SK-N-SH treated with all-trans-retinoic acid at 6 μM for 48 hours (cell line): ENCODE results near the gene ITLN2.
"Not testable (repeated sequence)": the region's sequence is repeated elsewhere in the genome, so short reads cannot be mapped to it uniquely, and the experiment has no call there.

Source experiments
- ATAC-seq: fragments of 200-7000 bp; cut with Tn5 transposase; 3 replicates; pipeline ENCODE4 v1.9.1; 2020; ENCODE audit warnings: mild to moderate bottlenecking, moderate library complexity
- ARNTL ChIP-seq: fragments of 450-650 bp; formaldehyde crosslinking; IDR thresholded peaks from 2 replicates; pipeline ENCODE4 v1.5.0; 2020; ENCODE audit warnings: low read depth, mild to moderate bottlenecking, moderate library complexity, borderline replicate concordance
- BACH2 ChIP-seq: fragments of 250-450 bp; sonication (Bioruptor Pico); IDR thresholded peaks from 2 replicates; pipeline ENCODE4 v1.9.0; 2021; ENCODE audit warnings: mild to moderate bottlenecking, borderline replicate concordance
- CSDC2 ChIP-seq: fragments of 250-450 bp; sonication (Bioruptor Pico); IDR thresholded peaks from 2 replicates; pipeline ENCODE4 v1.5.0; 2020; ENCODE audit warnings: mild to moderate bottlenecking, moderate library complexity
- CSRNP3 ChIP-seq: fragments of 250-450 bp; sonication (Bioruptor Pico); IDR thresholded peaks from 2 replicates; pipeline ENCODE4 v1.5.1; 2021; ENCODE audit warnings: mild to moderate bottlenecking, moderate library complexity
- ESRRG ChIP-seq: fragments of 250-450 bp; sonication (Bioruptor Pico); IDR thresholded peaks from 2 replicates; pipeline ENCODE4 v1.6.1; 2021; ENCODE audit warnings: mild to moderate bottlenecking
- GLIS3 ChIP-seq: fragments of 250-450 bp; sonication (Bioruptor Pico); IDR thresholded peaks from 2 replicates; pipeline ENCODE4 v1.5.0; 2020; ENCODE audit warnings: mild to moderate bottlenecking, moderate library complexity
- ISL1 ChIP-seq: fragments of 250-450 bp; sonication (Bioruptor Pico); IDR thresholded peaks from 2 replicates; pipeline ENCODE4 v2.1.2; 2022; ENCODE audit warnings: mild to moderate bottlenecking, moderate library complexity
- OSR1 ChIP-seq: fragments of 250-450 bp; sonication (Bioruptor Pico); IDR thresholded peaks from 2 replicates; pipeline ENCODE4 v1.8.0; 2022; ENCODE audit warnings: moderate library complexity, mild to moderate bottlenecking, inconsistent platforms
- POU6F1 ChIP-seq: fragments of 250-450 bp; sonication (Bioruptor Pico); IDR thresholded peaks from 2 replicates; pipeline ENCODE4 v1.8.0; 2021; ENCODE audit warnings: low read depth, mild to moderate bottlenecking, moderate library complexity, borderline replicate concordance
- PPARA ChIP-seq: fragments of 250-450 bp; sonication (Bioruptor Pico); IDR thresholded peaks from 2 replicates; pipeline ENCODE4 v1.5.0; 2020; ENCODE audit warnings: mild to moderate bottlenecking, borderline replicate concordance
- RARB ChIP-seq: fragments of 250-450 bp; sonication (Bioruptor Pico); IDR thresholded peaks from 2 replicates; pipeline ENCODE4 v1.8.0; 2021; ENCODE audit warnings: mild to moderate bottlenecking, moderate library complexity
- TCF4 ChIP-seq: fragments of 250-450 bp; sonication (Bioruptor Pico); IDR thresholded peaks from 2 replicates; pipeline ENCODE4 v1.8.0; 2021; ENCODE audit warnings: mild to moderate bottlenecking, moderate library complexity, borderline replicate concordance
- TOX ChIP-seq: fragments of 250-450 bp; sonication (Bioruptor Pico); IDR thresholded peaks from 2 replicates; pipeline ENCODE4 v1.8.0; 2021; ENCODE audit warnings: mild to moderate bottlenecking, moderate library complexity, borderline replicate concordance
- TSHZ2 ChIP-seq: fragments of 250-450 bp; sonication (Bioruptor Pico); IDR thresholded peaks from 2 replicates; pipeline ENCODE4 v1.5.0; 2020; ENCODE audit warnings: mild to moderate bottlenecking, moderate library complexity
- ZC3H10 ChIP-seq: fragments of 250-450 bp; sonication (Bioruptor Pico); IDR thresholded peaks from 2 replicates; pipeline ENCODE4 v1.5.1; 2021; ENCODE audit warnings: mild to moderate bottlenecking, moderate library complexity
- ZFP3 ChIP-seq: fragments of 250-450 bp; sonication (Bioruptor Pico); IDR thresholded peaks from 2 replicates; pipeline ENCODE4 v1.5.0; 2020; ENCODE audit warnings: mild to moderate bottlenecking, moderate library complexity
- ZNF565 ChIP-seq: fragments of 450-650 bp; formaldehyde crosslinking; conservative IDR thresholded peaks from 2 replicates; pipeline ENCODE4 v1.5.0; 2020; ENCODE audit warnings: low read depth, mild to moderate bottlenecking, moderate library complexity
- ZNF70 ChIP-seq: fragments of 450-650 bp; formaldehyde crosslinking; IDR thresholded peaks from 2 replicates; pipeline ENCODE4 v1.5.0; 2020; ENCODE audit warnings: mild to moderate bottlenecking, moderate library complexity
- TF ChIP-seq, protein P1 (sequence below): fragments of 250-450 bp; sonication (Bioruptor Pico); IDR thresholded peaks from 2 replicates; pipeline ENCODE4 v1.5.1; 2020; ENCODE audit warnings: low read depth, mild to moderate bottlenecking, moderate library complexity

ITLN2 gene

GRCh38 chr1:160910170-160910750, 44.3 kb downstream of the ITLN2 start:
- TF ChIP-seq TCF4 (no peak), BACH2 (CRISPR knock-in tag) (no peak), TOX (no peak), ESRRG (no peak), ZFP3 (CRISPR knock-in tag) (no peak), ZNF70 (no peak), CSDC2 (no peak), CSRNP3 (no peak), ZC3H10 (CRISPR knock-in tag) (no peak), PPARA (CRISPR knock-in tag) (no peak), OSR1 (no peak), POU6F1 (no peak)
- TF ChIP-seq, protein P1, sequence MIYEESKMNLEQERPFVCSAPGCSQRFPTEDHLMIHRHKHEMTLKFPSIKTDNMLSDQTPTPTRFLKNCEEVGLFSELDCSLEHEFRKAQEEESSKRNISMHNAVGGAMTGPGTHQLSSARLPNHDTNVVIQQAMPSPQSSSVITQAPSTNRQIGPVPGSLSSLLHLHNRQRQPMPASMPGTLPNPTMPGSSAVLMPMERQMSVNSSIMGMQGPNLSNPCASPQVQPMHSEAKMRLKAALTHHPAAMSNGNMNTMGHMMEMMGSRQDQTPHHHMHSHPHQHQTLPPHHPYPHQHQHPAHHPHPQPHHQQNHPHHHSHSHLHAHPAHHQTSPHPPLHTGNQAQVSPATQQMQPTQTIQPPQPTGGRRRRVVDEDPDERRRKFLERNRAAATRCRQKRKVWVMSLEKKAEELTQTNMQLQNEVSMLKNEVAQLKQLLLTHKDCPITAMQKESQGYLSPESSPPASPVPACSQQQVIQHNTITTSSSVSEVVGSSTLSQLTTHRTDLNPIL = no peak
- ATAC-seq = no peak

DNA sequence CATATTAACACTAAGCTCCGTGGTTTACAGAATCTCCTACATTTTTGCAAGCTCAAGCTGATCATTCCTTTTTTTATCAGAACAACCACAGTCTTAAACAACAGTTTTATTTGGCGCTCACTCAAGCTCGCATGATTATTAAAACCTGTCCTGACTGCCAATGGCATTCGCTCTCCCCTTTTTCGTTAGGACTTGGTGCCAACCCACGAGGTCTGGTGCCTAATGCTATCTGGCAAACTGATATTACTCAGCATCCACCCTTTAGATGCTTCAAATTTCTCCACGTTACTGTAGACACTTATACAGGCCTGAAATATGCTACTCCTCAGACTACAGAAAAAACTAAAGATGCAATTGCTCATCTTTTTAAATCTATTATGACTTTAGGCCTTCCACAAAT, 46.6 kb downstream of the ITLN2 start:
- TF ChIP-seq GLIS3 = no peak
- no peak for TF ChIP-seq BACH2 (CRISPR knock-in tag)
- TF ChIP-seq, all 23 proteins: peak for 0
- no peak for ATAC-seq

- TF ChIP-seq ISL1 (CRISPR knock-in tag) = no peak
- TF ChIP-seq ZC3H10 (CRISPR knock-in tag) = no peak
- TF ChIP-seq TSHZ2 = no peak
- no peak for TF ChIP-seq PPARA (CRISPR knock-in tag)
- no peak for TF ChIP-seq ZFP3 (CRISPR knock-in tag)
- no peak for TF ChIP-seq CSRNP3
- TF ChIP-seq BACH2 (CRISPR knock-in tag) = no peak
- no peak for TF ChIP-seq ARNTL (CRISPR knock-in tag)
- no peak for TF ChIP-seq OSR1
- no peak for TF ChIP-seq RARB (CRISPR knock-in tag)
- no peak for TF ChIP-seq ZNF565
- no peak for TF ChIP-seq CSDC2
- ATAC-seq = no peak
These were observed 49.0 kb downstream of the ITLN2 start for GRCh38 chr1:160905617-160905989.

GRCh38 chr1:160904783-160905616, 49.6 kb downstream of the ITLN2 start:
- no peak for TF ChIP-seq ZFP3 (CRISPR knock-in tag)
- TF ChIP-seq ESRRG = no peak
- no peak for TF ChIP-seq PPARA (CRISPR knock-in tag)
- TF ChIP-seq RARB (CRISPR knock-in tag) = no peak
- ATAC-seq = no peak

DNA sequence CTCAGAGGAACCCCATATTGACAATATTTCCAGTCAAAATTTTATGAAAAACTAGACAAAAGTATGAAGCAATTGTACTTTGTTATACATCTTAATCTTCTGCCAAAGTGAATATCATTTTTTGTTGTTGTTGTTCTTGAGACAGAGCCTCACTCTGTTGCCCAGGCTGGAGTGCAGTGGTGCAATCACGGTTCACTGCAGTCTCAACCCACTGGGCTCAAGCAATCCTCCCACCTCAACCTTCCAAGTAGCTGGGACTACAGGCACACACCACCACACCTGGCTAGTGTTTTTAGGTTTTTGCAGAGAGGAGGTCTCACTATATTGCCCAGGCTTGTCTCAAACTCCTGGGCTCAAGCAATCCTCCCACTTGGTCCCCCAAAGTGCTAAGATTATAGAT, 52.4 kb downstream of the ITLN2 start:
- ATAC-seq = not testable (repeated sequence)
